K562 (cell line): ENCODE results near the gene MAU2. TPM values are rescaled to one million over a fixed set of nuclear protein-coding genes. Genes with fewer than 3 reads are reported as not detected.

Experiments
- ARID4B ChIP-seq: sonication (generic); formaldehyde crosslinking; IDR thresholded peaks from 2 replicates; pipeline ENCODE4 v1.8.0; 2022; ENCODE audit warnings: mild to moderate bottlenecking, missing genetic modification reagents
- ARNT ChIP-seq, 2 experiments: fragments of 450-650 bp; IDR thresholded peaks; 2 replicates each; pipeline ENCODE4 v1.6.1; 2016; ENCODE audit warnings: mild to moderate bottlenecking in 1 of 2
- CBX1 ChIP-seq: sonication (generic); IDR thresholded peaks from 2 replicates; pipeline ENCODE4 v1.6.1; 2016; ENCODE audit warnings: antibody characterized with exemption, low read depth, mild to moderate bottlenecking
- CUX1 ChIP-seq: fragments of 200-800 bp; sonication (Bioruptor generic); IDR thresholded peaks from 2 replicates; pipeline ENCODE4 v1.6.1; 2016; ENCODE audit warnings: missing genetic modification characterization, missing compliant biosample characterization
- EP400 ChIP-seq: fragments of 450-650 bp; IDR thresholded peaks from 2 replicates; pipeline ENCODE4 v1.6.1; 2017; ENCODE audit warnings: antibody characterized with exemption, mild to moderate bottlenecking, moderate library complexity
- ETV6 ChIP-seq, 3 experiments: fragments of 150-350 bp in 1 of 3; sonication (generic) in 1 of 3; formaldehyde crosslinking in 1 of 3; IDR thresholded peaks; 2 replicates each; pipeline versions ENCODE4 v1.6.1 to v1.8.0; 2014 to 2022; ENCODE audit warnings: borderline replicate concordance in 2 of 3, low read depth in 2 of 3, antibody characterized with exemption in 1 of 3, low read length in 1 of 3, mild to moderate bottlenecking in 1 of 3, missing genetic modification reagents in 1 of 3
- FUS ChIP-seq: fragments of 200-400 bp; formaldehyde crosslinking; optimal IDR thresholded peaks from 2 replicates; pipeline ENCODE3; 2017; ENCODE audit warnings: low read depth, low read length
- MAZ ChIP-seq, 2 experiments: fragments of 450-650 bp in 1 of 2; sonication (generic) in 1 of 2; formaldehyde crosslinking; IDR thresholded peaks in 1 of 2; conservative IDR thresholded peaks in 1 of 2; 2 replicates each; pipeline versions ENCODE4 v1.4.0 to v1.5.0; 2020; ENCODE audit warnings: mild to moderate bottlenecking in 1 of 2, missing genetic modification reagents in 1 of 2
- PHB2 ChIP-seq: fragments of 450-650 bp; IDR thresholded peaks from 2 replicates; pipeline ENCODE4 v1.6.1; 2017; ENCODE audit warnings: low read depth
- TOE1 ChIP-seq, 2 experiments: fragments of 450-650 bp in 1 of 2; sonication (generic) in 1 of 2; formaldehyde crosslinking in 1 of 2; IDR thresholded peaks; 2 replicates each; pipeline versions ENCODE4 v1.7.1 to v1.8.0; 2016 to 2022; ENCODE audit warnings: borderline replicate concordance in 2 of 2, mild to moderate bottlenecking in 2 of 2, antibody characterized with exemption in 1 of 2, inconsistent platforms in 1 of 2, low read depth in 1 of 2, missing genetic modification reagents in 1 of 2, moderate library complexity in 1 of 2
- TRIM25 ChIP-seq: fragments of 450-650 bp; IDR thresholded peaks from 2 replicates; pipeline ENCODE4 v1.7.0; 2016; ENCODE audit warnings: borderline replicate concordance
- U2AF2 ChIP-seq: fragments of 200-400 bp; formaldehyde crosslinking; optimal IDR thresholded peaks from 2 replicates; pipeline ENCODE3; 2017; ENCODE audit warnings: low read depth, mild to moderate bottlenecking, low read length
- ZNF707 ChIP-seq: fragments of 250-450 bp; sonication (Bioruptor Pico); conservative IDR thresholded peaks from 2 replicates; pipeline ENCODE4 v1.8.0; 2022; ENCODE audit warnings: inconsistent platforms, mild to moderate bottlenecking, moderate library complexity
- polyA plus RNA-seq, 8 experiments: library from polyadenylated mRNA; depleted of rRNA in 4 of 8; stranded (reverse) in 5 of 8; unstranded in 3 of 8; fragments of >200 nt; fragmentation: Nextera tagmentation in 2 of 8; fragmentation: Illumina TruSeq in 1 of 8; extraction: Ambion mirVana in 2 of 8; extraction: Trizol in 1 of 8; gene quantifications; 2 replicates each; pipeline versions ENCODE4 v1.2.1 to v1.2.3, GENCODE V29; 2011 to 2014; ENCODE audit warnings: inconsistent platforms in 1 of 8, missing spikeins in 1 of 8
- total RNA-seq, 7 experiments: library from RNA; depleted of rRNA in 6 of 7; stranded (reverse); fragments of >200 nt in 6 of 7; fragmentation: Illumina TruSeq in 2 of 7; extraction: Trizol in 2 of 7; gene quantifications; 2 replicates each; pipeline versions ENCODE4 v1.2.1 to v1.2.3, GENCODE V29; 2011 to 2021; ENCODE audit warnings: low replicate concordance in 1 of 7

MAU2 gene
- total and polyA plus RNA-seq, 9 of the 15 experiments (the other 6 are each of a cell fraction or from before 2014, with no cell fraction given): 1.2 to 48.1 (median 19.4) TPM

GRCh38 chr19:19405971-19406877 is 85.6 kb downstream of the MAU2 start (continued):
- TF ChIP-seq ETV6 (IDR thresholded peaks at IDR 0.05; ENCODE audit: borderline replicate concordance in 1 of 2, low read depth in 2 of 2, low read length in 1 of 2) (no peak), ETV6 (CRISPR knock-in tag; IDR thresholded peaks at IDR 0.05; ENCODE audit: borderline replicate concordance) (0 out of 2 replicates have a peak, but pooled peaks have one; percentile 59), ARID4B (CRISPR knock-in tag) (peak; percentile 24; the same call in 1 of the 2 replicates), PHB2 (no peak), TOE1 (IDR thresholded peaks at IDR 0.05; ENCODE audit: borderline replicate concordance) (peak; percentile 55; the same call in 1 of the 2 replicates), TOE1 (CRISPR knock-in tag; IDR thresholded peaks at IDR 0.05; ENCODE audit: borderline replicate concordance, low read depth) (no peak), EP400 (peak; percentile 36), MAZ (CRISPR knock-in tag; conservative IDR thresholded peaks at IDR 0.05 in 1 of 2, IDR thresholded peaks at IDR 0.05 in 1 of 2) (0 out of 4 replicates have a peak, but pooled peaks of 1 of the 2 experiments have one; percentile 50), U2AF2 (no peak), FUS (no peak), CBX1 (no peak), ZNF707 (CRISPR knock-in tag) (no peak), ARNT (IDR thresholded peaks at IDR 0.05) (no peak), CUX1 (CRISPR knock-in tag) (peak; percentile 18; the same call in 1 of the 2 replicates), TRIM25 (no peak)
